Esophagus muscularis mucosa (tissue), 4 donors: ENCODE data around the gene CRTAP. TPM values are rescaled to one million over a fixed set of nuclear protein-coding genes. Genes with fewer than 3 reads are reported as not detected.

Experiments used
- DNase-seq: peaks from one replicate; pipeline ENCODE4 v3.0.0-alpha.2; 2017; ENCODE audit errors: extremely low spot score
- H3K27ac ChIP-seq, 4 donors: fragments of 200-600 bp; sonication (generic); replicated peaks in 1 of 4; 1 replicate in 3 of 4; 2 replicates in 1 of 4; pipeline ENCODE4 v1.5.1; 2016 to 2019; ENCODE audit warnings: mild to moderate bottlenecking in 1 of 4
- H3K27me3 ChIP-seq, 4 donors: fragments of 200-600 bp; sonication (generic); one replicate each; pipeline versions ENCODE4 v1.5.1 to v1.6.0; 2016 to 2019
- H3K36me3 ChIP-seq, 4 donors: fragments of 200-600 bp; sonication (generic); one replicate each; pipeline ENCODE4 v1.5.1; 2016 to 2019
- H3K4me1 ChIP-seq, 4 donors: fragments of 200-600 bp; sonication (generic); one replicate each; pipeline ENCODE4 v1.5.1; 2016 to 2019
- H3K4me3 ChIP-seq, 4 donors: fragments of 200-600 bp; sonication (generic); 1 replicate in 2 of 4; 2 replicates in 2 of 4; pipeline ENCODE4 v1.5.1; 2016 to 2019; ENCODE audit warnings: mild to moderate bottlenecking in 4 of 4, moderate library complexity in 1 of 4
- H3K9me3 ChIP-seq, 4 donors: fragments of 200-600 bp; sonication (generic); 1 replicate in 3 of 4; 2 replicates in 1 of 4; pipeline ENCODE4 v1.5.1; 2016 to 2019
- CTCF ChIP-seq, 3 experiments: fragments of 200-600 bp in 2 of 3; fragments of 450-650 bp in 1 of 3; sonication (generic) in 2 of 3; IDR thresholded peaks; one replicate each; pipeline ENCODE4 v1.5.1; 2017 to 2019; ENCODE audit warnings: antibody characterized with exemption in 3 of 3, mild to moderate bottlenecking in 2 of 3, moderate library complexity in 1 of 3
- EP300 ChIP-seq: sonication (generic); formaldehyde crosslinking; IDR thresholded peaks from one replicate; pipeline ENCODE4 v1.6.1; 2017; ENCODE audit warnings: antibody characterized with exemption
- POLR2A ChIP-seq: fragments of 450-650 bp; IDR thresholded peaks from one replicate; pipeline ENCODE4 v1.6.1; 2017; ENCODE audit warnings: antibody characterized with exemption, moderate library complexity, mild to moderate bottlenecking, low read depth
- POLR2AphosphoS5 ChIP-seq, 2 donors: sonication (generic); formaldehyde crosslinking; IDR thresholded peaks; one replicate each; pipeline ENCODE4 v1.6.1; 2017; ENCODE audit warnings: antibody characterized with exemption in 2 of 2
- WGBS: methylation state at CpG from one replicate; pipeline ENCODE4 v1.1.5; 2018; 5-methylcytosine and 5-hydroxymethylcytosine counted together
- intact Hi-C: fragments of 100-400 bp; cut with DNase I; formaldehyde crosslinking; loops from one replicate; pipeline ENCODE4 v1.15.1; 2023
- total RNA-seq, 4 donors: library from RNA; depleted of rRNA; stranded (reverse); fragments of >200 nt; gene quantifications; one replicate each; pipeline versions ENCODE4 v1.1.0 to v1.2.1, GENCODE V29; 2016

The CRTAP gene
- total RNA-seq, 4 donors from 2014 or later: 187 to 282 (median 237) TPM

DNA sequence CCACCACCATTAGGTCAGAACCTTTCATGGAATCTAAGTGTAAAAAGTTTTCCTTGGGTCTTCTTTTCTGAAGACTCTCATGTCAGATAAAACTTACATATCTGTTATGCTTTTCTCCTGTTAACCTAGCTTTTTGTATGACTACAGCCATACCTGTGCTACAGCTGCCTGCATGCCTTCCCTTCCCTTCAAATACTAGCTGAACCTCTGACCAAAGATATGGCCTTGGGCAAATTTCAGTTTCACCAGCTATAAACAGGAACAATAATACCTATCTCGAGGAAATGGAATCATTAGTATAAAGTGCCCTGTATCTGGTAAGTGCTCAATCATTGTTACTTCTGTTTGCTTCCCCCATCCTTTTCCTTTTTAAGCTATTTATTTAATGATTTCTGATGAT, 41.9 kb upstream of the CRTAP start:
- H3K4me3 ChIP-seq: no peak overlapping the region
- H3K36me3 ChIP-seq: peaks cover 9 to 64% (median 44%) of the 10 kb centered on the region in 4 donors
- intact Hi-C loops: no loop called here
- no peaks in the 10 kb centered on the region for H3K27me3 ChIP-seq
- WGBS: 88% methylated on average over 1 of the region's 1 CpG
- H3K9me3 ChIP-seq: no peaks in the 10 kb centered on the region
- H3K4me1 ChIP-seq: peaks cover 0 to 19% (median 7%) of the 10 kb centered on the region in 4 donors
- TF ChIP-seq CTCF (IDR thresholded peaks at IDR 0.05) (no peak), EP300 (no peak), POLR2A (no peak), POLR2AphosphoS5 (IDR thresholded peaks at IDR 0.05) (no peak)
- no peak overlapping the region for H3K27ac ChIP-seq
- no peak for DNase-seq

GRCh38 chr3:33074217-33075067, 39.4 kb upstream of the CRTAP start:
- no peak overlapping the region for H3K27ac ChIP-seq
- no peak for DNase-seq
- H3K27me3 ChIP-seq: no peaks in the 10 kb centered on the region
- H3K4me3 ChIP-seq: no peak overlapping the region
- no peaks in the 10 kb centered on the region for H3K9me3 ChIP-seq
- peaks cover 0 to 19% (median 7%) of the 10 kb centered on the region in 4 donors for H3K4me1 ChIP-seq
- TF ChIP-seq POLR2AphosphoS5 (IDR thresholded peaks at IDR 0.05): no peak
- TF ChIP-seq CTCF (IDR thresholded peaks at IDR 0.05): peak; percentile 75 to 91 (median 82)
- no peak for TF ChIP-seq POLR2A
- no peak for TF ChIP-seq EP300
- H3K36me3 ChIP-seq: peaks cover 3 to 41% (median 24%) of the 10 kb centered on the region in 4 donors
- 62% methylated on average over 13 of the region's 13 CpGs for WGBS
- intact Hi-C loops: loop anchor here (5.0 kb wide), 1 partner anchor 127 kb away; no protein-coding TSS in a partner anchor

DNA sequence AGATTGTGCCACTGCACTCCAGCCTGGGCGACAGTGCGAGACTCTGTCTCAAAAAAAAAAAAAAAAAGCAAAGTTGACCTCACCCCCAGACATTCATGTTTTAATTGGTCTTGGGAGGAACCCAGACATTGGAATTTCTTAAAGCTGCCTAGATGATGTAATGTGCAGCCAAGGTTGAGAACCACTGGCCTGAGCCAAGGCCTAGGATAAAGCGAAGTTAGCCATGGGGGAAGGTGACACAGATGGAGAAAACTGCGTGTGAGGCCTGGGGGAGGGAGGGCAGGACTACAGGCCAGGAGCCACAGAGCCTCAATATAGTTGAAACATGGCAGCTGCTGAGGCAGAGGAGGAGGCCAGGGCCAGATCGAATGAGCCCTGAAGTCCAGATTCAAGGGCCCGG, 37.8 kb upstream of the CRTAP start:
- Histone ChIP-seq H3K27me3 (no peaks in the 10 kb centered on the region), H3K27ac (no peak overlapping the region), H3K36me3 (peaks cover 3 to 25% (median 15%) of the 10 kb centered on the region in 4 donors), H3K4me1 (peaks cover 0 to 19% (median 7%) of the 10 kb centered on the region in 4 donors), H3K4me3 (no peak overlapping the region), H3K9me3 (no peaks in the 10 kb centered on the region)
- DNase-seq: no peak
- no peak for TF ChIP-seq EP300
- no peak for TF ChIP-seq POLR2A
- no peak for TF ChIP-seq POLR2AphosphoS5 (IDR thresholded peaks at IDR 0.05)
- TF ChIP-seq CTCF (IDR thresholded peaks at IDR 0.05): no peak
- 88% methylated on average over 6 of the region's 6 CpGs for WGBS
- intact Hi-C loops: loop anchor here (5.0 kb wide), 1 partner anchor 129 kb away; no protein-coding TSS in a partner anchor

- H3K27ac ChIP-seq: no peak overlapping the region
- H3K9me3 ChIP-seq: no peaks in the 10 kb centered on the region
- TF ChIP-seq POLR2A (no peak), EP300 (no peak), POLR2AphosphoS5 (IDR thresholded peaks at IDR 0.05) (no peak), CTCF (IDR thresholded peaks at IDR 0.05) (no peak)
- 83% methylated on average over 8 of the region's 8 CpGs for WGBS
- intact Hi-C loops: loop anchor here (5.0 kb wide), 1 partner anchor 130 kb away; no protein-coding TSS in a partner anchor
- peaks cover 0 to 16% (median 6%) of the 10 kb centered on the region in 4 donors for H3K36me3 ChIP-seq
- no peak overlapping the region for H3K4me3 ChIP-seq
- peaks cover 0 to 19% (median 7%) of the 10 kb centered on the region in 4 donors for H3K4me1 ChIP-seq
- no peaks in the 10 kb centered on the region for H3K27me3 ChIP-seq
- no peak for DNase-seq
Measured at GRCh38 chr3:33076952-33077351, 36.9 kb upstream of the CRTAP start.
